NCI-H524 (cell line): ENCODE results near the gene TMEM45A.
"Not testable (repeated sequence)": the region's sequence is repeated elsewhere in the genome, so short reads cannot be mapped to it uniquely, and the experiment has no call there.

ENCODE experiments used
- DNase-seq, 2 experiments: peaks; one replicate each; lab custom pipeline; 2025; lab: John Stamatoyannopoulos, UW

The TMEM45A gene

DNA sequence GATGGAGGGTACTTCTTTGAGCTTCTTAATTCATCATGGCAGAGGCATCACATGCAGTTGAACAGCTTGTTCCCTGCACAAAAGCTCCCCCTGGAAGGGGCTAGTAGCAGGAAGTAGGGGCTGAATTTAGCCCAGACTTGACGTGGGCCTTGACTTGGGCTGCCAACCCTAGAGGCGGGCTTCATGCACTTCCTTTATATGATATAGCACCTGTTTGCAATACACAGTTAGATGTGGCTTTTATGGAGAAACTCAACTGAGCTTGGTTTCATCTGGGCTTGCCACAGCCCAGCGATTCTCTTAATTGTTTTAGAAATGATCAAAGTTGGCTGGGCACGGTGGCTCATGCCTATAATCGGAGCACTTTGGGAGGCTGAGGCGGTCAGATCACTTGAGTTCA is 83.3 kb downstream of the TMEM45A start:
- DNase-seq = no peak

DNA sequence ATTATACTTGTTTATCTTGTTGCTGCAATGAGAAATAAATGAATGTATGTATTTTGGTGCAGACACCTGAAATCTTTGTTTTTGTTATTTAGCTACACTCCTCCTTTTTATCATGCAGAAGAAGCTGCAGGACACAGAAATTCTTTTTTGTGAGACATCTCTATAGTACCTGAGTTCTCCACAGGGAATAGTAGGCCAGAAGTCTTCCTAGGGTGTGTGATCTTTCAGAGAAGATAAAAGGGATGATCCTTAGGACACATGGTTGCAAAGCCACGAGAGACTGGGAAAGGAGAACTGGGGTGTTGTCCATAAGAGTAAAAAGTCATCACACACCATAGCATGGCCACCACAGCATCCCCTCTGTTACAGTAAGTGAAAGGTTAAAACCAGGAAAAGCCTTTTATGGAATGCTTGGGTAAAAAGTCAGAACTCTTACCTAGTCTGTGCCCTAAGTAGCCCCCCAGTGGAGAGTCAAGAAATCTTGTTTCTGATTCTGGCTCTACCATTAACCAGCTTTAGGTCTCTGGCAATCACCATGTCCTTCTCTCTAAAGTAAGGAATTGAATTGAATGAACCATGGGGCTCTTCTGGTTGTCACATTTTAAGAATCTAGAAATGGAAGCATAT is 85.1 kb downstream of the TMEM45A start:
- DNase-seq = no peak

DNA sequence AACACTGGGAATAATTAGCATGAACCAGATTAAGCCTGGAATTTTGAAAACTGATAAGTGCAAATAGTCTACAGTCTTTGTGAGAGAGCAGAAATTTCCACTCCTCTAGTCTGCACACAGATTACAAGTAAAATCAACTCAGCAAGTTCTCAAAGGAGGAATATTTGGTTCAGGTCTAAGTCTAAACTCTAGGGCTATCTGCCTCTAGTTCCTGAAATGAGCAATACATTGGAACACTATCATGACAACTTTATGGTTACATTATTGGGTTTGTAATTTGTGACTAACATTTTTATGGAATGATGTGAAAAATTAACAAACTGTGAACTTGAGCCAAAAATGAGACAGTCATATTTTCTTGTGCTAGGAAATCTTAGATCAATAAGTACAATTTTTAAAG is 86.2 kb downstream of the TMEM45A start:
- no peak for DNase-seq

DNA sequence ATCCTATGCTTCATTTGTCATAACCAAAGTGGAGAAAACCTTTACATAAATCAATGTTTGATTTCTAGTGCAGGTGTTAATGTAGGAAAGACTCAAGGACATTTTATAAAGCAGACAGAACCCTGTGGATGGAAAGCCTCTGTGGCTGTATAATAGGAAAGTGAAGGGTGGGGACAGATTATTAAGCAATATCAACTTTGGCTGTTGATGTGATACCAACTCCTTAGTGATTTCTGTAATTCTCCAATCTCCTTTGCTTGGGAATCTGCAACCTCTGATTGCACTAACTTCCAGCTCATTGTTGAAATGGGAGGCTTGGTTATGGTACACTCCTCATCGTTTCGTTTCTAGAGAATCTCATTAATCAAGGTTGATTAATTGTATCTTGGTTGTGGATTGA is 87.7 kb downstream of the TMEM45A start:
- DNase-seq = no peak

DNA sequence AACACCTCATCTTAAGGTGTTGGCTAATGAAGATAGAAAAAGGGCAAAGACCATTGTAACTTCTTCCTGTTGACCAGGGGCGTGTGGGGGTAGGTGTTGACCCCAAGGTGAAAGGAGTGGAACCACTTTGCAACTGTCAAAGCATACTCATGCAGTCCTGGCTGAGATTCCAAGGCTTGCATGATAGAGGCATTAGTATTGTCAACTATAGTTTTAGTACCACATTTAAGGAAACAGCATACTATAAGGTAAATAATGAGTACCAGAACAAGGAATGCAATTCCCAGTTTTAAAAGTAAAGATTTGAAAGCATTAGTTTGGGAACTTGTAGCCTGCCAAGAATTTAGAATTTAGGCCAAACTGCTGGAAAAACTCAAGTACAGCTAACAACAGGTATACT is 89.2 kb downstream of the TMEM45A start:
- DNase-seq = no peak

DNA sequence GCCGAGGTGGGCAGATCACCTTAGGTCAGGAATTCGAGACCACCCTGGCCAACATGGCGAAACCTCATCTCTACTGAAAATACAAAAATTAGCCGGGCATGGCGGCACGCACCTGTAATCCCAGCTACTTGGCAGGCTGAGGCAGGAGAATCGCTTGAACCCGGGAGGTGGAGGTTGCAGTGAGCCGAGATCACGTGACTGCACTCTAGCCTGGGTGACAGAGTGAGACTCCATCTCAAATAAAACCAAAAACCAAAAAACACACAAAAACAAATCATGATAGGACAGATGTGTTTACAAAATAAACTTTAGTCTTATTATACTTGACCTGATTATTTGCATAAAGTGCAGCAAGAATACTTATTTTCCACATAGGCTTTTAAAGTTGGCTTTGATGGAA is 89.7 kb downstream of the TMEM45A start:
- not testable (repeated sequence) for DNase-seq

DNA sequence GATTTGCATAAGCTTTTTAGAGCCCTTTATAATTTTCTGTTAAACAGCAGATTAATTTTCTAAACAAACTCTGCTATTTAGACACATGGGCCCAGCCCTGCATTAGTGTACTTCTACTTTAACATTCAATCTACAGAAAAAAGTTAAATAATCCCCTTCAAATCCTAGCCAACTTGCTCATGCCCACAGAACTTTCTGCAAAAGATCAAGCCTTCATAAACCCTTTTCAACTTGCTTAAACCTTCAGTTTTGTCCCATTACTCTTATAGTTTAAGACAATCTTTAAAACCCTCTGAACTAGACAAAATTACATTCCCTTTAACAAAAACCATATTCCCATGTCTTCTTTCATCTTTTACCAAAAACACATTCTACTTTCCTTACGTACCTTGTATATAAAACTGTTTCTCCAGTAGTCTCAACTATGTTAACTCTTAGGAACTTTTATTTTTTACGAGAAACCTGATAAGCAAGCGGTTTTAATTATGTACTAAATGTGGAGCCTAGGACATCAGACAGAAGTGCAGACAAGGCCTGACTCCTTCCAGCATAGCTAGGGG is 91.8 kb downstream of the TMEM45A start:
- DNase-seq = no peak

DNA sequence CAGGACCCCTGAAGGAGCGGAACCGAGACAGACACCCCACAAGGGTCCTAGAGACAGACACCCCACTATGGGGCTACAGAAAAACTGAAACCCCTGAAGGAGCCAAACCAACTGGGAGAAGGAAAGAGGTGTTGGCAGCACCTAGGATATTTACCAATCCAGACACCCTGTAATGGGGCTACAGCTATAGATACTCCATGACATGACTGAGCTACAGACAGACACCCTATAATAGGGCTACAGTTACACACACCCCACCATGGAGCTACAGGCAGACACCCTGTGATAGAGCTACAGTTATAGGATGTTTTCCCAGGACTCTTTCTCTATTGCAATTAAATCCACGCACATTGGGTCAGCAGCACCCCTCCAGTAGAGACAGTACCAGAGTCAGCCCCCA is 94.4 kb downstream of the TMEM45A start:
- DNase-seq = no peak

DNA sequence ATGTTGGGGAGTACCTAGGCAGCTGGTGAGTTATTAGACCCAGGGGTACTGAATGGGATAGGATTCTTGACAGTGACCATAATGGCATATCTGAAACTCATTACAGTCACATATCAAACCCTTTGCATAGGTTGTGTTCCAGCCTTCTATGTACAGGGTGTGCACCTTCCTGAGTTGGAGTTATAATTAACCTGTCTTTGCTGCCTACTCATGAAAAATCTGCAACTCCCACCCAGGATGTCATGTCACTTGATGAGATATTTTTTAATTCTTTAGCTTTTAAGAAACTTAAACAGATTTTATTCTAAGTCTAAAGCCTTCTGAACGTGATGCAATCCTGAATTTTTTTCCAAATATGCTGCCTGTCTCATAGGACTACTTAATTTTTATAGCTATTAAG is 95.8 kb downstream of the TMEM45A start:
- DNase-seq = no peak

DNA sequence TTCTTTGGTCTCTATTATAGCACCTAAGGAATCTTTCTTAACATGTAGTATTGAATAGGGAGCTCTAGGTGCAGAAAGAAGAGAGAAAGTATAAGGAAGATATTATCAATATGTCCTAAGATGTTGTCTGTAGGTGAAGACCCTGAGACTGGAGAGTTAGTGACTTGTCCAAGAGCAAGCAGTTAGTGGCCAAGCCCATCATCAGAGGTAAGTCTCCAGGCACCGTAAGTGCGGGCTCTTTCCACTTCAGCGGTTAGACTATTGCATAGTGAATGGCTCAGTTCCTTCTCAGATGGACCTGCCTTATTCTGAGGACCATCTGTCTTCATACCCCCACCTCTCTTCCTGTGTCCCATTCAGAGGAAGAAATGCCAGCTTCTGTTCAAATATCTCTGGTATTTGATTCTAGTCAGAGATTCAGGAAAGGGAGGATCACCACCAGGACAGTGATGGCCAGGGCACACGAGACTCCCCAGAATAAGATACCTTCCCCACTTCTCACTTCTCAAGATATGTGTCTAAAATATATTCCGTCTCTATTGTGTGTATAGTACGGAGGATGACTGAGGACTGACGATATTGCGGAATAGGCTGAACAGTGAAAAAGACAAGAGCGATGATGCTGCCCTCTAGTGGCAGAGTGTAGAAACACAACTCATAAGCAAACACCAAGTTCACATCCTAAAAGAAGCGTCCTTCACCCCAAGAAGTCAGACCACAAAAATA is 97.9 kb downstream of the TMEM45A start:
- DNase-seq = peak; percentile 78 to 91

DNA sequence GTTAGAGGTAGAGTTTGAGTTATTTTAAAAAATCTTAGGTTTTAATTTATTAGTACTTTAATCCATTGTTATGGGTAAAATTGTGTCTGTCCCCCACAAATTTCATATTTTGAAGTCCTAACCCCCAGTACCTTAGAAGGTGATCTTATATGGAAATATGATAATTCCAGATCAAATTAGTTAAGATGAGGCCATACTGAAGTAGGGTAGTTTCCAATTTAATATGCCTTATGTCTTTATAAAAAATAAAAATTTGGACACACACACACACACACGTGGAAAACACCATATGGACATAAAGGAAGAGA is 98.4 kb downstream of the TMEM45A start:
- no peak for DNase-seq

DNA sequence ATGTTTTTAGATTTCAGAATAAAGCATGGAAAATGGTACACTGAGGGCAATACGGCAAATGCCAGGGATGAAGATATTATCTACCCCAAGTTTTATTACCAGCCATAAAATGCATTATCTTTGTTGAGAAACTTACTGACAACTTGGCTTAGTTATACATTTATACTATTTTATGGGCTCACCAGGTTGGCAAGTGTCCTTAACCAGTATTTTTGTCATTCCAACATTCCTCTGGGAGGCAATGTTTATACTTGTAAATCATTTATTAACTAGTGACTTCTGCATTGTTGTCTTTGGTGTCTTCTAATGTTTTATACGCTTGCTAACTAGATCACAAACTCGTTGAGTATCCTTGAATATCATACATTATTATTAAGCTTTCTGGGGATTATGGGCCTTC is 99.0 kb downstream of the TMEM45A start:
- DNase-seq = no peak

DNA sequence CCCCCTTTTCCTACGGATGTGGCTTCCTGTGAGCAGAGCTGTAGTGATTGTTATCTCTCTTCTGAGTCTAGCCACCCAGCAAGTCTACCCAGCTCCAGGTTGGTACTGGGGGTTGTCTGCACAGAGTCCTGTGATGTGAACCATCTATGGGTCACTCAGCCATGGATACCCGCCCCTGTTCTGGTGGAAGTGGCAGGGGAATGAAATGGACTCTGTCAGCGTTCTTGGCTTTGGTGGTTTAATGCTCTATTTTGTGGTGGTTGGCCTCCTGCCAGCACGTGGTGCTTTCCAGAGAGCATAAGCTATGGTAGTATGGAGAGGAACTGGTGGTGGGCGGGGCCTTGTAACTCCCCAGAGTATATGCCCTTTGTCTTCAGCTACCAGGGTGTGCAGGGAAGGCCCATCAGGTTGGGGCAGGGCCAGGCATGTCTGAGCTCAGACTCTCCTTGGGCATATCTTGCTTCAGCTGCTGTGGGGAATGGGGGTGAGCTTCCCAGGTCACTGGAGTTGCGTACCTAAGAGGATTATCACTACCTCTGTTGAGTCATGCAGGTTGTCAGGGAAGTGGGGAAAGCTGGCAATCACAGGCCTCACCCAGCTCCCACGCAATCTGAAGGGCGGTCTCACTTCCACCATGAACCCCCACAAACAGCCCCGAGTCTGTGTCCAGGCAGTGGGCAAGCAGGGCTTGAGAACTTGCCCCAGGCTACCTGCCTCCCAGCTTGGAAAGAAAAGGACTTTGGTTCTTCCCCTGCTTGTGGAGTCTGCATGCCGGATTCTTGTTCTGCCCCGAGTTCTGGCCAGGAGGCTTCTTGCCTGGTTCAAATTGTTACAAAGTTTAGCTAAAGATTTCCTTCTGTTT is 108.0 kb downstream of the TMEM45A start:
- no peak for DNase-seq

DNA sequence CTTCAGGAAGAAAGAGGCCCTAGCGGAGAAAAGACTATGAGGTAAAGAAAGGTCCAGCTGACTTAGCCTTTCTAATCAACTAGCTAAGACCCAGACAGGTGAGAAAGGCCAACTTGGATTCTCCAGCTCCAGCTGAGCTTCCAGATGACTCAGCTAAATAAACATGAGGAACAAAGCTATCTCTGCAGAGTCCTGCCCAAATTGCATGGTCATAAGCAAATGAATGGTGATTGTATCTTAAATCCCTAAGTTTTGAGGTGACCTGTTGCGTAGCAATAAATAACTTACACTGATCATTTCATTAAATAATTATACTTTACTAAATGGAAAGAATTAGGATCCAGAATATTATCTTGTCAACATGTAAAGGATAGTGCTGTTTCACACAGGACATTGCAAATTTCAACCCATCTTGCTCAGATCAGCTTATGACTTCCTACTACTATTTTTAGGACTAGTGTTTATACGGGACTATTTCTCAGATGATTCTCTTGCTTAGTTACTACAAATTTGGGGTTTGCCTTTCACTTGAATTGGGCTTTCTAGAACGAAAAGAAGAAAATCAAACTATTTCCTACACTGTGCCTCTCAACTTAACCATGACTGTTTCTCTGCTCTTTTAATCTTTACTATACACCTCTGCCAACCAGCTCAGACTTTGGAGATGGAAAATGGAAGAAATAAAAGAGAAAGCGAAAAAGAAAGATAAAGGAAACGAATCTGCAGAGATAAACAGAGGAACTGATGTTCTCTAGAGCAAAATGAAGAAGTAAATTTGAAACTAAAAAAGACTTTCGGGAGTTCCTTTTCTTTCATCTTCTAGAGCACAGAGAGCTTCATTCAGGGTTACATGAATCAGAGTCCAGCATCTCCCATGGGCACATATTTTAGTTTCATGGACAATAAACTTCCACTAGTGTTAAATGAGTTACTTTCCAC is 110.4 kb downstream of the TMEM45A start:
- DNase-seq = no peak

DNA sequence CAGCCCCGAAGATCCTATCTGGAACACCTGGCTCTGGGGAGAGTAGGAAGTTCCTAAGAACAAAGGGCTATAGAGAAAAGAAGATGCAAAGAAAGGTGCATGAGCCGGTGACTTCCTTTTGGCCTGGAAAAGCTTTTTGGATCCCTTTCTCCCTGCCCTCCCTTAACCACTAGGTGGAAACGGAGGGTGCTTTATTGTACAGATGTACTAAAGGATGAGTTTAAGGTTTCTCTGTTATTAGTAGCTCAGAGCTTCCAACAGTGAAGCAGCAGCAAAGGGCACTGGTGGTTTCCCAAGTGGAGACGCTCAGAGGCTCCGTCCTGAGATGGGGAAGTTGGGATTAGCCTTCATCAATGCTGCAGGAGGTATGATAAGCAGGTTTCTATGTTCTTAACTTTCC is 111.0 kb downstream of the TMEM45A start:
- DNase-seq = peak; percentile 33 to 68

DNA sequence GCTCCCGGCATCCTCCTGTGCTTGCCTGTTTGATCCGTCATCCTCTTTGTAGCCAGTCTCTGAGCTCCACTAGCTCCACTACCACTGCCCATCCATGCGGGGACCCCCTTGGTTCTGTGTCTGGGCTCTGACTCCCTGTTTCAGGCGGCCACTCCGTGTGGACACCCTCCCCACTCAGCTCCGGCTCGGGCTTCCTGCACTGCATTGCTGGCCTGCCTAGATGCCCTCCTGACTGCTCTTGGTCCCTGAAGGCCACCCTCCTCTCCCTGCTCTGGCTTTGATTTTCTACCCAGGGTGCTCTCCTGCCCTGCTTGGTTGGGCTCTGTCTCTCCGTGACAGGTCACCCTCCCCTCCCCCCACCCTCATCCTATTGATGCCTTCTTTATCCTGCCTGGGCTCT is 112.9 kb downstream of the TMEM45A start:
- no peak for DNase-seq

DNA sequence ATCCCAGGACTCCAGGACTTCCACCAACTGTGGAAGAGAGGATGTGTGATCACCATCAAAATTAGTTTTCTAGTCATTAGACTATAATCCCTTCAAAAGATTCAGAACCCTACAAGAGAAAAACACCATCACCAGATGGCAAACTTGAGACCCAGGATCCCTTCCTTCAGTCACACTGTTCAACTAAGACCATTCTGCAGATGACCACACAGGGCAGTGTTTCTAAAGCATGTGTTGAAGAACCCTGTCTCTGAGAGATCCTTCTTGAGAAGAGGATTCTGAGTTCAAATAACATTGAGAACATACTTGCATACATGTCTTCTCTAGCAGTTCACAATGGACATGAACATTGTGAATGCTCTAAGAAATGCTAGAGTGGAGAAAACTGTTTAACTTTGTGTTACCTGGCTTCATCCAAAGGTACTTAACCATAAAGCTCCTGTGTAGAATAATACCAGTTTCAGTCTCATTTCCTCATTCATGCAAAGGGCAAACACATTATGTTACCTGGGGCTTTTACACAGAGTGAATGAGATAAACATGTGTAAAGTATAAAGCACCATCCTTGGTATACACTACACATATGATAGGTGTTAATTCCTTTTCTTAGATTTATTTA is 114.6 kb downstream of the TMEM45A start:
- peak in 1 of 2 experiments; percentile 12 for DNase-seq

DNA sequence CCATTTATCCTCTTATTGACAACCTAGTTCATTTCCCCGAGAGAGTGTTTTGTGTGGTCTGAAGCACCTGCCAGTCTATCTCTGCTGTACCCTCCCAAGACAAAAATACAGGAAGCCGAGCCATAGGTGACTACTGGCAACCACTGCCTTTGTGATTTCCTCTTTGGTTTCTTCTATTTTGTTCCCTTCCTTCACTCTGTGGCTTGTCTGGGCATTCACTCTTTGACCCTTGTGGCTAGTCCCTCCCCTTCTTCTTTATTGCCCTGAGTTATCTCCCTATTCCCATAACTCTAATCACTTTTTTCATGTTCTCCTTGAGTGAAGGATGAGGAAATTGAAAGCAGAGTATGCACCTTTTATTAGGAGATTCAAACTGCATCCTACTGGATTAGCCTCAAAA is 116.9 kb downstream of the TMEM45A start, which contains the start of gene ADGRG7:
Gene ADGRG7, plus strand, starts transcription at position 297 of the 400 bp plus-strand sequence. CDS start 256 bp downstream, outside the sequence.
- no peak for DNase-seq

DNA sequence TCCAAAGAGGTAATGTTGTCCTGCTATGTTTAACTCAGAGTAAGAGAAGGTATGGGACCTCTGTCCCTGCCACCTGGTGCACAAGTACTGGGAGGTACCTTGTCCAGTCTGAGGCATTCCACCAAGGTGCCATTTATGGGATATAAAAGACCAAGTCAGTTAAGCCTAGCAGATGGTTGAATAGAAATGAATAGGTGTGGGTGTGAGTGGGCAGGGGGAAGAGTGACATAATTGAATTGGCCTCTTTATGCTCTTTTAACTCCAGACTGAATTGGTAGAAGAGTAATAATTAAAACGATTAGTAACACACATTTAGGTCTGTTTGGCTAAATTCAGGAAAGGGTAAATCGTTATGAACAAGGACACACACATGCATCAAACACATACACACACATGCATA is 117.5 kb downstream of the TMEM45A start:
- DNase-seq = no peak

DNA sequence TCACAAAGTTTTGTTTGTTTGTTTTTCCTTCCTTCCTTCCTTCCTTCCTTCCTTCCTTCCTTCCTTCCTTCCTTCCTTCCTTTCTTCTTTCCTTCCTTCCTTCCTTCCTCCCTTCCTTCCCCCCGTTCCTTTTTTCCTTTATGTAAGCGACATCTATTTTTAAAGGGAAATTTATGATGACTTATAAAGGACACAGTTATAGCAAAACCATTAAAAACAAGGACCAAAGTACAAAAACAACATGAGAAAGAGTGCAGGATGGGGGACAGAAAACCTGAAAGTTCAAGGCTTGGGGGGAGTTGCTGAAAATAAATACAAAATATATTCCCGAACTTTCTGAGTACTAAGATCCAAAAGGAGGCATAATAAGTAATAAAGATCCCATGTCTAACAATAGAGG is 118.8 kb downstream of the TMEM45A start:
- no peak for DNase-seq

DNA sequence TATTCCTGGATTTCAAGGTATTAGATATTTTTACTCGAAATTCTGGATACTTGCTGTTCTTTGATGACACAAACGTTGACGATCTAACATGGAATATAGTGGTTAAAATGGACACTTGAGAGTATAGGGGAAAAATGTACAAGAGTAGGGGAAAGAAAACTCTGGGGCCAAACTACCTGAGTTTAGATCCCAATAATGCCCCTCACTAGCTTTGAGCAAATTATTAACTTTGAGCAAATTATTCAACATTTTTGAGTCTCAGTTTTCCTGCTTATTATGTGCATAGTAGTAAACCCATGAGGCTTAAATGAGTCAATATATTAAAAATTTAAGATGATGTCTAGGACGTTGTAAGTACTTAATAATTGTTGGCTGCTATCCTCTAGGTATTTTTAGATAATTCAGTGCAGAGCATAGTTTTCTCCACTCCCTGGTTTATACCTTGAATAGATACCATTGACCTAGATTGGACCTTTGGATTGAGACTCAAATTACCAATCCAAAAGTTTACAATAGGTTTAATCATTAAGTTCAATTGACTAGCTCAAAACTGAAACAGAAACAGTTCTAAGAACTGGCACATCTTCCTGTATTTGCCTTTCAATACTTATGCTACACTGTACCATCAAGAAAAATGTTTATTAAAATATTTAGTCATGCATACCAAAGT is 121.4 kb downstream of the TMEM45A start:
- DNase-seq = no peak
